WI38 (cell line): ENCODE measurements around the gene CCDC33.

ENCODE experiments used
- H3K4me3 ChIP-seq: 2 replicates; pipeline ENCODE4 v1.5.1; 2011; ENCODE audit warnings: low read depth, mild to moderate bottlenecking, control low read depth, low read length
- CTCF ChIP-seq: IDR thresholded peaks from 2 replicates; pipeline ENCODE4 v1.5.1; 2012; ENCODE audit warnings: low read depth, mild to moderate bottlenecking, control low read depth, low read length

CCDC33 gene

GRCh38 chr15:74265046-74265639, 29.0 kb downstream of the CCDC33 start:
- no peak for TF ChIP-seq CTCF

GRCh38 chr15:74268020-74268419, 31.9 kb downstream of the CCDC33 start:
- no peak for TF ChIP-seq CTCF
- no peak overlapping the region for H3K4me3 ChIP-seq

More at GRCh38 chr15:74265046-74265639, 29.0 kb downstream of the CCDC33 start:
- H3K4me3 ChIP-seq, result no peak overlapping the region

- no peak overlapping the region for H3K4me3 ChIP-seq
Measured at GRCh38 chr15:74269362-74270035, 33.4 kb downstream of the CCDC33 start.

GRCh38 chr15:74270155-74270554, 34.0 kb downstream of the CCDC33 start:
- TF ChIP-seq CTCF, result no peak
- H3K4me3 ChIP-seq, result no peak overlapping the region

More at GRCh38 chr15:74269362-74270035, 33.4 kb downstream of the CCDC33 start:
- no peak for TF ChIP-seq CTCF

GRCh38 chr15:74270854-74271520, 34.9 kb downstream of the CCDC33 start:
- TF ChIP-seq CTCF, result no peak

GRCh38 chr15:74272812-74273211, 36.7 kb downstream of the CCDC33 start:
- no peak overlapping the region for H3K4me3 ChIP-seq
- TF ChIP-seq CTCF, result no peak

More at GRCh38 chr15:74270854-74271520, 34.9 kb downstream of the CCDC33 start:
- H3K4me3 ChIP-seq, result no peak overlapping the region
